Breast epithelium (tissue), 4 donors: ENCODE measurements around the gene ZNF407. TPM values are rescaled to one million over a fixed set of nuclear protein-coding genes. Genes with fewer than 3 reads are reported as not detected.

Experiments
- DNase-seq, 2 donors: peaks; one replicate each; pipeline ENCODE4 v3.0.0-alpha.2; 2019; ENCODE audit warnings: low spot score in 2 of 2
- H3K27ac ChIP-seq, 2 donors: fragments of 200-600 bp; sonication (generic) in 1 of 2; one replicate each; pipeline ENCODE4 v1.5.1; 2016 to 2019; ENCODE audit warnings: mild to moderate bottlenecking in 1 of 2
- H3K27me3 ChIP-seq, 2 donors: fragments of 200-600 bp; sonication (generic) in 1 of 2; one replicate each; pipeline versions ENCODE4 v1.5.1 to v1.6.0; 2017 to 2019; ENCODE audit warnings: control low read depth in 1 of 2, mild to moderate bottlenecking in 1 of 2
- H3K36me3 ChIP-seq: fragments of 200-600 bp; one replicate; pipeline ENCODE4 v1.5.1; 2019
- H3K4me1 ChIP-seq, 2 donors: fragments of 200-600 bp; sonication (generic); one replicate each; pipeline ENCODE4 v1.5.1; 2016 to 2019; ENCODE audit warnings: control low read depth in 1 of 2
- H3K4me3 ChIP-seq, 3 donors: fragments of 200-600 bp; sonication (generic); 1 replicate in 2 of 3; 2 replicates in 1 of 3; pipeline ENCODE4 v1.5.1; 2016 to 2019; ENCODE audit warnings: mild to moderate bottlenecking in 3 of 3, moderate library complexity in 2 of 3
- H3K9me3 ChIP-seq, 2 donors: fragments of 200-600 bp; sonication (generic) in 1 of 2; one replicate each; pipeline ENCODE4 v1.5.1; 2016 to 2019; ENCODE audit warnings: control low read depth in 1 of 2
- POLR2A ChIP-seq: fragments of 450-650 bp; IDR thresholded peaks from one replicate; pipeline ENCODE4 v1.6.1; 2016; ENCODE audit warnings: antibody characterized with exemption, mild to moderate bottlenecking, moderate library complexity
- POLR2AphosphoS5 ChIP-seq, 3 donors: sonication (generic); formaldehyde crosslinking; IDR thresholded peaks; one replicate each; pipeline ENCODE4 v1.6.1; 2017; ENCODE audit warnings: antibody characterized with exemption in 3 of 3
- intact Hi-C: fragments of 100-400 bp; cut with DNase I; formaldehyde crosslinking; loops from one replicate; pipeline ENCODE4 v1.15.1; 2023; ENCODE audit warnings: low total_unique reads
- total RNA-seq, 3 donors: library from RNA; depleted of rRNA; stranded (reverse); fragments of >200 nt; gene quantifications; one replicate each; pipeline ENCODE4 v1.1.0, GENCODE V29; 2016
- TF ChIP-seq, protein P1 (sequence below), 3 donors: fragments of 450-650 bp; IDR thresholded peaks; one replicate each; pipeline ENCODE4 v1.5.1; 2016 to 2017; ENCODE audit warnings: antibody characterized with exemption in 3 of 3, mild to moderate bottlenecking in 3 of 3, moderate library complexity in 3 of 3

The ZNF407 gene
- total RNA-seq, 3 donors from 2014 or later, result 14.9 to 30.1 (median 22.3) TPM

DNA sequence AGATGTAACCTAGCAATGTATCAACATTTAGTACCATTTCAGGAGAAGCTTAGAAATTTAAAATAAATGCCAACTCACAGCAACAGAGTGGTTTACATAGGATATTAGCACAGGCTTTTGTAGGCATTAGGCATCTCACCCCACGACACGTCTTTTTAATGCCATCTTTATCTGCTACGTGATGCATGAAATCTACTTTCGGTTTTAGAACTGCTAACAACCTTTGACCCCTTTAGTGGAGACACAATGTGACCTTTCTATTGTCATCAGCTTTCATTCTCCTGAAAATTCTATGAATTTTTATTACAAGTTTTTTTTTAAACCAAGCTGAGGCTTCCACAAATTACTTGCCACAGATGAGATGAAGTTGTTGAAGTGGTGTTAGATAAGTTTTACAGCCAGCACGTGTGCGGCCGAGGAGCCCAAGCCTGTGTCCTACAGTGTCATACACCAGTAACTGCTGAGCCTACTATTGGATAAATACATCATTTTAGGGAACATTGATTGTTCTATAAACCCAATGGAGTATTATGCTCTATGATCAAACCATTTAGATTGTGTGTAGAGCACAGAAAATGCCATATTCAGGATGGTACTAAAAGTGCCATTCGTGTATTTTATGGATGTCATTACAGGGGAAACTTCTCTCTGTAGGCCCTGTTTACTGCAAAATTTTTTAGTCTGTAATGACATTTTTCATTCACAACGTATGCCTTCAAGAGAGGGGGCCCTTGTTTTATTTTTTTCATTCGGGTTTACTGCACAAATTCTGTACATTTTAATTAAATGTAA, 459.7 kb downstream of the ZNF407 start:
- intact Hi-C loops, result no loop called here
- TF ChIP-seq, protein P1, sequence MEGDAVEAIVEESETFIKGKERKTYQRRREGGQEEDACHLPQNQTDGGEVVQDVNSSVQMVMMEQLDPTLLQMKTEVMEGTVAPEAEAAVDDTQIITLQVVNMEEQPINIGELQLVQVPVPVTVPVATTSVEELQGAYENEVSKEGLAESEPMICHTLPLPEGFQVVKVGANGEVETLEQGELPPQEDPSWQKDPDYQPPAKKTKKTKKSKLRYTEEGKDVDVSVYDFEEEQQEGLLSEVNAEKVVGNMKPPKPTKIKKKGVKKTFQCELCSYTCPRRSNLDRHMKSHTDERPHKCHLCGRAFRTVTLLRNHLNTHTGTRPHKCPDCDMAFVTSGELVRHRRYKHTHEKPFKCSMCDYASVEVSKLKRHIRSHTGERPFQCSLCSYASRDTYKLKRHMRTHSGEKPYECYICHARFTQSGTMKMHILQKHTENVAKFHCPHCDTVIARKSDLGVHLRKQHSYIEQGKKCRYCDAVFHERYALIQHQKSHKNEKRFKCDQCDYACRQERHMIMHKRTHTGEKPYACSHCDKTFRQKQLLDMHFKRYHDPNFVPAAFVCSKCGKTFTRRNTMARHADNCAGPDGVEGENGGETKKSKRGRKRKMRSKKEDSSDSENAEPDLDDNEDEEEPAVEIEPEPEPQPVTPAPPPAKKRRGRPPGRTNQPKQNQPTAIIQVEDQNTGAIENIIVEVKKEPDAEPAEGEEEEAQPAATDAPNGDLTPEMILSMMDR (IDR thresholded peaks at IDR 0.05), result no peak
- TF ChIP-seq POLR2A (no peak), POLR2AphosphoS5 (IDR thresholded peaks at IDR 0.05) (no peak)

GRCh38 chr18:75060185-75060584, 462.5 kb downstream of the ZNF407 start:
- TF ChIP-seq, protein P1 (IDR thresholded peaks at IDR 0.05), result no peak
- TF ChIP-seq POLR2A (no peak), POLR2AphosphoS5 (IDR thresholded peaks at IDR 0.05) (no peak)
- Histone ChIP-seq H3K36me3 (no peaks in the 10 kb centered on the region), H3K4me1 (no peaks in the 10 kb centered on the region), H3K27ac (no peak overlapping the region), H3K4me3 (no peak overlapping the region), H3K27me3 (no peaks in the 10 kb centered on the region), H3K9me3 (peaks cover 0 to 6% of the 10 kb centered on the region in 2 donors)
- DNase-seq, result no peak
- intact Hi-C loops, result no loop called here

More for the DNA sequence above, 459.7 kb downstream of the ZNF407 start:
- no peaks in the 10 kb centered on the region for H3K36me3 ChIP-seq
- no peak for DNase-seq
- no peak overlapping the region for H3K27ac ChIP-seq
- no peak overlapping the region for H3K4me3 ChIP-seq
- H3K9me3 ChIP-seq, result peaks cover 0 to 3% of the 10 kb centered on the region in 2 donors
- no peaks in the 10 kb centered on the region for H3K4me1 ChIP-seq
- no peaks in the 10 kb centered on the region for H3K27me3 ChIP-seq

GRCh38 chr18:75062297-75062886, 464.7 kb downstream of the ZNF407 start:
- no peak overlapping the region for H3K4me3 ChIP-seq
- H3K4me1 ChIP-seq, result no peaks in the 10 kb centered on the region
- no peak overlapping the region for H3K27ac ChIP-seq
- intact Hi-C loops, result no loop called here
- TF ChIP-seq, protein P1 (IDR thresholded peaks at IDR 0.05), result no peak
- no peak for TF ChIP-seq POLR2A
- no peaks in the 10 kb centered on the region for H3K36me3 ChIP-seq
- peaks cover 0 to 6% of the 10 kb centered on the region in 2 donors for H3K9me3 ChIP-seq
- DNase-seq, result no peak
- H3K27me3 ChIP-seq, result no peaks in the 10 kb centered on the region

GRCh38 chr18:75063196-75063595, 465.5 kb downstream of the ZNF407 start:
- H3K27me3 ChIP-seq, result no peaks in the 10 kb centered on the region
- no peak for DNase-seq
- H3K4me1 ChIP-seq, result no peaks in the 10 kb centered on the region
- TF ChIP-seq POLR2AphosphoS5 (IDR thresholded peaks at IDR 0.05), result no peak
- TF ChIP-seq, protein P1 (IDR thresholded peaks at IDR 0.05), result no peak
- no peak for TF ChIP-seq POLR2A
- intact Hi-C loops, result no loop called here
- no peak overlapping the region for H3K27ac ChIP-seq
- no peak overlapping the region for H3K4me3 ChIP-seq
- H3K9me3 ChIP-seq, result peaks cover 0 to 6% of the 10 kb centered on the region in 2 donors
- no peaks in the 10 kb centered on the region for H3K36me3 ChIP-seq
